Stimulated activated CD8-positive, alpha-beta memory T cell treated with anti-CD3 and anti-CD28 coated beads, Interleukin-15, amount 100 ng/mL, for 48 hours (primary cell): Measurements from ENCODE around the gene ARL2BP.

Source experiments
- DNase-seq, 2 donors: peaks; one replicate each; pipeline ENCODE4 v3.0.0-alpha.2; 2020; ENCODE audit warnings: low read depth in 2 of 2

The ARL2BP gene

DNA sequence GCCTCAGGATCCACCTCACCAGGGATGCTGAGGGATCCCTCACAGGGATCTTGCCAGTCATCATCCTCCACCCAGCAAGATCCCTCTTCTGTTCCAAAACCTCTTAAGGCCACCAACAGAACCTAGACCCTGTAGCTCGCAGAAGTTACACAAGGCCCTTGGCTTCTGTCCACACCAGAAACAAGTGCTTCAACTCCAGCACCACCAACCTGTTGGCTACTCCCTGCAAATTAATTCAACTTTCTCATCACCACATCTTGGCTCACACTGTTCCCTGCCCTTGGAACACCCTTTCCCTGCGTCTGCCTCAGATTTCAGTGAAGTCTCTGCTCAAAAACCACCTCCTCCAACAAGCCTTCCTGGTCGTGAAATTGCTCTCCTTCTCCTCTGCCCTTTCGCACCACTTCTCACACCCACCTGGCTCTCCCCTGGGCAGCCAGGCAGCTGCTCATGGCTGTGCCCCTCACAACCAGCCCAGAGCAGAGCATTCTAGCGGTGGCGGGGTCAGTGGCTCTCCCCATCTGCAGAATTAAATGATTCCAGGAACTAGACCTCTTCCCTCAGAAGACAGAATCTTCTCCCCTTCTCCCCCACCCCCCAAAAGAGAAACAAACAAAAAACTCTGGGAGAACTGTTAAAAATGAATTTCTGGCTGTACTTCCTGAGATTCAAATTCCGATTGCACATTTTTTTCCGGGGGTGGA is 37.6 kb downstream of the ARL2BP start:
- no peak for DNase-seq

DNA sequence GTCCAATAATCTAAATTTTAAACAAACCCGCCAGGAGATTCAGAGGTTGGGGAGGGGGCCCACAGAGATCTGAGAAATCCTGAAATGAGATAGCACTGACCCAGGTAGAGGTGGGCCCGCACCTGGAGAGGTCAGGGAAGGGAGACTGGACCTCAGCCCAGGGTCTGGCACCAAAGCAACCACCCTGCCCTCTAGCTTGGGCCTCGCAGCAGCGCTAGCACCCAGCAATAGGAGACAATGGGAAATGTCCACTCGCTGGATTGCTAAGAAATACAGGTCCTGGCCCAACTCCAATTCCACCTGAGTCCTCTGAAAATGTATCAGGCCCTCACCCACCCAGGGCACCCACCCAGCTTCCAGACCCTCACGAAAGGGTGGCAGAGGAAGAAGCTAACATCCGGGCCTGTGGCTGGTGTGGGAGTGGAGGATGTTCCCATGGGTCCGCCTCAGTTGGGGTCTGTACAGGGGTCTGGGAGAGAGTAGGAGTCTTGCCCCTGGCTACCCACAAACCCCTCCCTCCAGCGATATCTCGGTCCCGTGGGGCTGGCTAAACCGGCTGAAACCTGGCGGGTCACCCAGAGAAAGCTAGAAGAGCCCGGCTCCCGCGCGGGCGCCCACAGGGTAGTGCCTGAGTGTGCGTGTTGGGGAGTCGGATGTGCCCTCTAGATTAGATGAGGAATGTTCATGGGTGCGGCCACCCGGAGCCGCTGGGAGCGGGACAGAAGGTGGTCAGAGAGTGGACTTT is 38.3 kb downstream of the ARL2BP start:
- DNase-seq: no peak

DNA sequence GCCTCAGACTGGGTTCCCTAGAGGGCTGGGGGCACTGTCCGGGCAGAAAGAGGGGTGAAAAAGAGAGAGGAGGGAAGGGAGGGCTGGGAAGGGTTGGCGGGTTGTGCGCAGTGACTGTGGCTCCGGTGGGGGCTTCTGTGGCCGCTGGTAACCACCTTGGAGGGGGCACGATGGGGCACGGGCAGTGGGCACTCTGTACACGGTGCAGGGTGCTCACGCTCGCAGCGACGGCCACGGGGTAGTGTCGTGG is 38.8 kb downstream of the ARL2BP start:
- no peak for DNase-seq

DNA sequence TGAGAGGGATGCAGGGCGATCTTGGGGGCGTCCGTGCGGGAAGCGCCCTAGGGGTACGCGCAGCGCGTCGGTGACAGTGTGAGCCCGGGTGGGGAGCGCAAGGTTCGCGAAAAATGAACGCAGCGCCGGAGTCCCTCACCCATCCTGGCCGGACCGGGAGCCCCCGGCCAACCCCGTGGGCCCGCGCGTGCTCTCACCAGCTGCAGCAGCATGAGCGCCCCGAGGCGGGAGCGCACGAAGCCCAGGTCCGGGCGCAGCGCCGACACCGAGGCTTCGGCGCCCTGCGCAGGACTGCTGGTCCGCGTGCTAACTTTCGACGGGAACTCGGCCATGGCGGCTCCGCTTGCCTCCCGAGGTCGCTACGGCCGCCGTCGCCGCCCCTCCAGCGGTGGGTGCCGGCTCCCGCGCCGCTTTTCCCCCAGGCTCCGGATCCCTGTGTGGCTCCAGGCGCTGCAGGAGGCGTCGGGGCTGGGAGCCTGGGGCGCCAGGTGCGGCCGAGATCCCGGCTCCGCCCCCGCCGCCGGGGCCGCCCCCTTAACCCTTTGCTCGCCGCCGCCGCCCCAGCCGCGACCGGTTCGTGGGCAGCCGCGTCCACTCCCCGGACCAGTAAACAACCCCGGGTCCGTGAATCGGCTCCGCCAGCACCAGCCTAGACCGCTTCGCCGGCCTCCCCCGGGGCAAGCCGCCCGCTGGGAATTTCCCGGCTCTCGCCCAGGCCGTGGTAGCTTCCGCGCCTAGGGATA is 39.3 kb downstream of the ARL2BP start, which contains the start of gene PLLP:
Gene PLLP (minus strand): TSS at position 464 of the 743 bp plus-strand sequence. CDS start 132 bp downstream, at position 332.
- no peak for DNase-seq

DNA sequence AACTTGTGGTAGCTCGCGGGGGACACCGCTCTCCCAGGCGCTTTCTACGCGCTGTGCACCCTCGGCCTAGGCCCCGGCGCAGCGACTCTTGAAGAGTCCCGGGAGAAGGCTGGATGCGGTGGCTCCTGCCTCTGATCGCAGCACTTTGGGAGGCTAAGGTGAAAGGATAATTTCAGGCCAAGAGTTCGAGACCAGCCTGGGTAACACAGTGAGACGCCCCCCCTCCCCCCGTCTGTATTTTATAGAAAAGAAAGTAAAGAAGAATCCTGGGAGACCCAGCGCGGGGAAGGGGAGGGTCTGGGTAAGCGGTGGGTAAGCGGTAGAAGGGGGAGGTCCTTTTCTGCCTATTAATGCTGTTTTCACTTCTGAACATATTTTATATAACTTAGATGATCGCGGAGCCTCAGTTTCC is 39.9 kb downstream of the ARL2BP start:
- no peak for DNase-seq

DNA sequence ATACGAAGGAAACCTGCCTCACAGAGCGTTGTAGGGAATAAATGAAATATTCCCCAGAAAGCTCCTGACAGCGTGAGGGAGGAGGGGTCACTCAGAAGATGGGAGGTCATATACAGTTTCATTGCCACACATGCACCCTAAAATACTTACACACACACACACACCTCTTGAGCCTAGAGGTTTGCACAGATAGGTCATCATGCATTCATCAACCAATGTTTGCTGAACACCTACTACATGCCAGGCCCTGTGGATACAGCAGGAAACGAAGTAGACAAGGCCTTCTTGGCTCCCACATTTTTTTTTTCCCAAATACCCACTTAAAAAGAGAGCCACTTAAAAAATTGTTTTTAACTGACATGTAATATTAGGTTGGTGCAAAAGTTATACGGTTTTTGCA is 40.3 kb downstream of the ARL2BP start:
- no peak for DNase-seq

DNA sequence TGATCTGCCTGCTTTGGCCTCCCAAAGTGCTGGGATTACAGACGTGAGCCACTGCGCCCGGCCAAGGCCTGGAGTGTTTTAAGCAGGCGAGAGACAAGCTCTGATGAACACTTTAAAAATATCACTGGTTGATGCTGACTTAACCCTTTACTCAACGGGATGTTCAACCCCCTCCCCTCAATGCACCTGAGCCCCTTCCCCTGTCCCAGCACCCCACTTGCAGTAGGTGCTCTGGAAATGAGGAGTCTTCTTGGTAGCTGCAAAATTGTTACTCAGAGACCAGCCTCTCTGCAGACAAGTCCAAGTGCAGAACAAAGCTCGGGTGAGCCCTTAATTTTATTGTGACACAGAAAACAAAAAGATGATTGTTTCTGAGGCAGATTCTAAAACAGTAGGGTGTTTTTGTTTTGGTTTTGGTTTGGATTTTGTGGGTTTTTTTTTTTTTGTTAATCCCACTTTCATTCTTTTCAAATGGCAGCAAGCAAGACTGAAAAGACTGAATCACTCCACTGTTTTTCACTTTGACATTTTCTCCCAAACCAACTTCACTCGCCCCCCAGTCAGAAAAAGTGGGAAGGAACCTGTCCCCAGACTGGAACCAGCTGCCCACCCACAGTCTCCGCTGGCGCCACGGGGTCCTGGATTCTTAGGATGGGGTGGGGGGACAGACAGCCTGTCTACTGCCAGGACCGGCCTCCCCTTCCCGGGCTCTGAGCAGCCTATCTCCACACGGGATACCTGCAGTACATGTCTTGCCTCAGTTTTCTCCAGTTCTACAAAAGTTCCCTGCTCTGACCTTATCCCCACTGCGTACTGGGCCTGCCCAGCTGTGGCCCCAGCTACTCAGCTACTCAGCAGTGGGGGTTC is 44.6 kb downstream of the ARL2BP start:
- no peak for DNase-seq

DNA sequence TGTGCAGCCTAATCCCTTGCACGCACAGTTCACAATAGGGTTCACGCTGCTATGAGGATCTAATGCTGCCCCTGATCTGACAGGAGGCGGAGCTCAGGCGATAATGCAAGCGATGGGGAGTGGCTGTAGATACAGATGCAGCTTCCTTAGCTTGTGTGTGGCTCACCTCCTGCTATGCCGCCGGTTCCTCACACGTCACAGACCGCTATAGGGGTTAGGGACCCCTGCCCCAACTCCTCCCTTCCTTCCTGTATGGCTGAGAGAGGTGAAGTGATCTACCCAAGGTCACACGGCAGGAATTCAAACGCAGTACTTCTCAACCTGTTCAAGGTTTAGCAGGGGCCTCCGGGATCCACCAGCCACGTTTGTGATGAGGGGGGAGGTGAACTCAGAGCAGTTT is 52.8 kb downstream of the ARL2BP start:
- DNase-seq: no peak

DNA sequence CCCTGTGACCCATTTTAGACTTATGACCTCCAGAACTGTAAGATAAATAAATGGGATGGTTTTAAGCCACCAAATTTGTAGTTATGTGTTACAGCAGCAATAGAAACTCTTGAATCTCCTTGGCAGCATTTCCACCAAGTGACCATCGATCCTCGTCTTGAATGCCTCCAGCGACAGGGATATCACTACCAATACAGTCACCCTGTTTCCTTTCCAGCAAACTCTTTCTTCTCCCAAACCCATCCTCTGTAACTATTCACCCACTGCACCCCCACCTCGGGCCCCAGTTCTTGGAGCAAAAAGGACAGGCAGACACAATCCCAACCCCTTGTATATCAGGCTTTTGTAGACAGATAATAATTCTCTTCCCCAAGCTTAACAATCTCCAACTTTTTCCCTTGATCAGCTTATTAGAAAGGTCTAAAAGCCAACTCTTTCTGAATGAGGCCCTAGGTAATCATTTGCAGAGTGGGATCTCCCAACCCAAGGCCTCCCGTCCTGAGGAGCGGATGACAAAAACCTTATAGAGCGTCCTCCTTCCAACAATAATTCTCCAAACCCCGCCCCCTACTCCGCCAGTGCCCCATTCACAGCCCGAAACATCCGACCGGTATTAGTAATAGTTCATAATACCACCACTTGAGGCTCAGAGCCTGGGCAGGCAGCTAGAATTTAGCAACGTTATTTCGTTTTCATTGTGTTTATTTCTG is 54.1 kb downstream of the ARL2BP start:
- DNase-seq: peak in 1 of 2 donors; percentile 21

DNA sequence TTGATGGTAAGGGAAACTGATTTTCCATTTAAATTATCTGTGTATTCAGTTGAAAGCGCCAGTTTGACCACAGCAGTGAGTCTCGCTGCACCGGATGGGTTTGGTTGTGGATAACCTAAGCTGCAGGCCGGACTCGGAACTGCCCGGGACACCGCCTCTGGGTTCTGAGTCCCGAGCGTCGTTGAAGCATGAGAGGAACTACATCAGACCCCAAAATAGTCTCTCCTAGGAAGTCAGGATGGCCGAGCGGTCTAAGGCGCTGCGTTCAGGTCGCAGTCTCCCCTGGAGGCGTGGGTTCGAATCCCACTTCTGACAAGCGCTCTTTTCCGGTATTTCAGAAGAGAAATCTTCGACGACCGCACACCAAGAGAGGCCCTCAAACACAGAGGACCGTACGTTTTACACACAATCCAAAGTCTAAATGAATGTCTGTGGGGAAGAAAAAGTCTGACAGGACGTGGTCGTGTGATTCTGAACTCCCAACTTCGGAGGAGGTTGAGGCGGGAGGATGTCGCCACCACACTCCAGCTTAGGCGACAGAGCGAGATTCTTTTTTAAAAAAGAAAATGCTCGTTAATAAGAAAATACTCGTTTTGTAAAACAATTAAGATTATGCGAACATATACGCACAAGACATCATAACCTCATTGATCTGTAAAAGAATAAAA is 54.8 kb downstream of the ARL2BP start:
- DNase-seq: peak; percentile 66 to 76

DNA sequence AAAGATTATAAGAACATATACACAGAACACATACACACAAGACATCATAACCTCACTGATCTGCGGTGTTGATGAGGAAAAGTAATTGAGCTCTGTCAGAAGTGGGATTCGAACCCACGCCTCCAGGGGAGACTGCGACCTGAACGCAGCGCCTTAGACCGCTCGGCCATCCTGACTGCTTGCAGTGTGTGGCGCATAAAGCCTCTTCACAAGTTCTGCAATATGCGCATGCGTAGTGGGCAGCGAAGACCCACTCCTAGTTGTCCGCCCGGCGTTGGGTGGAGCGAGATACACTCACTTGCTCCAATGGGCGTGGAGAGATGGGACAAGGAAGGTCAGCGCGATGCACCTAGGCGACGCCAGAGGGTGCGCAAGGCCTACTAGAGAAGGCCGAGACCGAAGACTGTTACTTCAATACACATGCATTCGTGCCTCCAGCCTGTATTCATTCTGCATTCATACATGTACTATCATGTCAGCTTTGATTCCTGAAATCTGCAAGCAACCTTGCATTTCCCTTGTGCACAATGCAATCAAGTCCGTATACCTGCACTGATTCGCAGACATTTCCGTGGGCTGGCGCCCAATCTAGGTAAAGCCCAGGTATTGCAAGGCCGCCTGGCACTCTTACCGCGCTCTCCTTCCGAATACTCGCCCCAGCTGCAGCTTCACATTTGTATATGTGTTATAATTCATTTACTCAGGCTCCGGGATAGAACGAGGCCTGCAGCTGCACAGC is 55.5 kb downstream of the ARL2BP start:
- DNase-seq: peak; percentile 95 to 96

DNA sequence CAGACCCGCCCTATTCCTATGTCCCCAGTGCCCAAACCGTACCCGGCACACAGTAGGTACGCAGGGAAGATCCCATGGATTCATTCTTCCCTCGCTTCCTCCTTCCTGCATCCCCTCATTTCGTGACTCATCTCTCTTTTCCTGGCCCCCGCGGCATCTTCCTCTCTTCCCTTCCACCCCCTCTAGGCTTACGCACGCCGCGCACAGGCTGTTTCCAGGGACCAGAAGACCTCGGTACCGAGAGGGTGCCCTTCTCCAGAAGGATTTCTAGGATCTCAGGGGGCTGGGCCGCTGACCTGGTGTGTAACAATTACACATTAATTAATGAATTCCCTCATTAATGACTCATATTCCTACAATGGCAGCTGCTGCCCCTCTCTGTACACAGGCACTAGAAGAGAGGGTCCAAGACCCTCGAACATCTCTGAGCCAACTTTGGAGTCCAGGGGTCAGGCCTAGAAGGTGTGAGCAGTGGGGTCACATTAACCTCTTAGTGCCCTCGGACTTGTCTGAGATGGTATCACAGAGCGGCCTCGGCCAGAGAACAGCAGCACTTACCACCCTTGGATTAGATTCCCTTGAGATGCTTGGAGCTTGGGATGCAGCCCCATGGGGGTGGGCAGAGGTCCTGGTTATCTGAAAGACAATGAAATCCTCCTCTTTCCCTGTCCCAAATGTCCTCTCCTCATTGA is 56.2 kb downstream of the ARL2BP start:
- no peak for DNase-seq
